Measurements from ENCODE around the gene MCAM.
A peak's percentile ranks its signal among the peaks of the same experiment; 100 is the strongest.

Gene MCAM

GRCh38 chr11:119324189-119324588 lies 7.3 kb upstream of the MCAM start:
- DNase-seq: no peak

- peak in 1 of 2 experiments; percentile 63 for DNase-seq
Observed at GRCh38 chr11:119323532-119324033, 6.7 kb upstream of the MCAM start.

- DNase-seq: no peak
Observed at GRCh38 chr11:119322921-119323531, 6.1 kb upstream of the MCAM start.

- DNase-seq: no peak
Observed at GRCh38 chr11:119322360-119322739, 5.4 kb upstream of the MCAM start.

GRCh38 chr11:119320776-119321524 lies 4.0 kb upstream of the MCAM start:
- no peak for DNase-seq

- no peak for DNase-seq
Observed at GRCh38 chr11:119320240-119320775, 3.4 kb upstream of the MCAM start.

GRCh38 chr11:119319700-119320239 lies 2.8 kb upstream of the MCAM start:
- no peak for DNase-seq

- DNase-seq: no peak
Observed at GRCh38 chr11:119319136-119319699, 2.3 kb upstream of the MCAM start.

GRCh38 chr11:119318240-119319135 lies 1.6 kb upstream of the MCAM start:
- no peak for DNase-seq

GRCh38 chr11:119317592-119318239 lies 786 bp upstream of the MCAM start:
- DNase-seq: no peak

- no peak for DNase-seq
Observed at GRCh38 chr11:119316016-119316728, 758 bp downstream of the MCAM start.

GRCh38 chr11:119315131-119316015 lies 1.6 kb downstream of the MCAM start:
- DNase-seq: peak in 1 of 2 experiments; percentile 42

GRCh38 chr11:119314726-119315125 lies 2.2 kb downstream of the MCAM start:
- no peak for DNase-seq

GRCh38 chr11:119310682-119311052 lies 6.3 kb downstream of the MCAM start:
- DNase-seq: no peak

GRCh38 chr11:119309953-119310681 lies 6.8 kb downstream of the MCAM start:
- DNase-seq: no peak

GRCh38 chr11:119309411-119309810 lies 7.5 kb downstream of the MCAM start:
- DNase-seq: no peak

- no peak for DNase-seq
Observed at GRCh38 chr11:119307974-119308373, 9.0 kb downstream of the MCAM start.

GRCh38 chr11:119307219-119307618 lies 9.7 kb downstream of the MCAM start:
- DNase-seq: no peak

GRCh38 chr11:119306373-119306890 lies 10.5 kb downstream of the MCAM start:
- no peak for DNase-seq

All from SW 1271 (cell line).